GM18505 (cell line): ENCODE measurements around the gene CSF1R.
"Not testable (repeated sequence)": the region's sequence is repeated elsewhere in the genome, so short reads cannot be mapped to it uniquely, and the experiment has no call there.

ENCODE experiments used
- ATAC-seq: cut with Tn5 transposase; IDR thresholded peaks from one replicate; pipeline ENCODE4 v1.9.1; 2021; ENCODE audit not compliant: unreplicated experiment
- POLR2A ChIP-seq: IDR thresholded peaks from 4 replicates; pipeline ENCODE4 v1.6.1; 2011; ENCODE audit warnings: borderline replicate concordance; ENCODE audit not compliant: insufficient read depth, insufficient read length; ENCODE audit errors: extremely low read depth

The CSF1R gene

DNA sequence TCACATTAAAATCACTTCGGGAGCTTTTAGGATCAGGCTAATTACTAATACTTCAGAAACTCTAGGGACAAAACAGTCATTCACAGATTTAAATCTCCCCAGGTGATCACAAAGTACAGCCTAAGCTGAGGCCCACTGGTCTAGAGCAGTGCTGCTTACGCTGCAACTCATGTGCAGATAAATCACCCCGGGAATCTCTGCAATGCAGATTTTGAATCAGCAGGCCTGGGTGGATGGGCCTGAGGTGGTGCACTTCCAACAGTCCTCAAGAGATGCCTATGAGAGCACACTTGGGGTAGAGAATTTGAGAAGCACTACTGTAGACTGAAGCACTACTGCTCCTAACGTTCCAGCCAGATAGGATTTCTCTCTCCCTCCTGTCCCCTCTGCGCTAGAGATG is 28.4 kb downstream of the CSF1R start:
- no peak for ATAC-seq
- TF ChIP-seq POLR2A = no peak

DNA sequence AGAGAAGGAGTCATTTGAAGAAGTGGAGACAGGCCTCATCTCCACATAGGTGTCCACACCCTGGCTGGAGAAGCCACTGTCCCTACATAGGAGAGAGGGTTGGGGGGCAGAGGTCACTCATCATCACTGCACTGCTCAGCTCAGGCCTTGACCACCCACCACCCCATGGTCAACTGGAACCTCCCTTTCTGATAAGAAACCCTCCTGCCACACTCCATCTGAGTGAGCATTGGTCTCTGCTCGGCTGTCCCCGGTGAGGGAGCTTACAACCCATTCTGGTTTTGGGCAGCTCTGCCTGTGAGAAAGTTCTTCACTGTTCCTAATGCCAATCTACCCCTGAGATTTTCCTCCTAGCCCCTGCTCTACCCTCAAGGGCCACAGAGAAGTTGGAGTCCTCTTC is 28.8 kb downstream of the CSF1R start:
- no peak for TF ChIP-seq POLR2A
- ATAC-seq = no peak

DNA sequence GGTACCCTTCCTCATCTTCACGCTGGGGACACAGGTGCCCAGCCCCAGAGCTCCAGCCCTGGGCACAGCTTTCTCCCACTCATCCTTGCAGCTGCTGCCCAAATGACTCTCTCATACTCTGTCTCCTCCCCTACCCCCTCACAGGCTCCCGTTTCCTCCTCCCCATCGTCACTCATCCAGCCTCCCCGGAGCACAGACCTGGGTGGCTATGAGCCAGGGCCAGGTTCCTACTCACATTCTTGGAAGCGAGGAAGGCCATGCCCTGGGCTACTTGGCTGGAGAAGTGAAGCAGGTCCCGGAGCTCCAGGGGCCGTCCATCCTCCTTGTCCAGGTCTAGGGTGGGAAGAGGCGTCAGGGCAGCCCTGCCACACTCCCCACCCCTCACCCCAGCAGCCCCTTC is 29.3 kb downstream of the CSF1R start:
- no peak for TF ChIP-seq POLR2A
- no peak for ATAC-seq

DNA sequence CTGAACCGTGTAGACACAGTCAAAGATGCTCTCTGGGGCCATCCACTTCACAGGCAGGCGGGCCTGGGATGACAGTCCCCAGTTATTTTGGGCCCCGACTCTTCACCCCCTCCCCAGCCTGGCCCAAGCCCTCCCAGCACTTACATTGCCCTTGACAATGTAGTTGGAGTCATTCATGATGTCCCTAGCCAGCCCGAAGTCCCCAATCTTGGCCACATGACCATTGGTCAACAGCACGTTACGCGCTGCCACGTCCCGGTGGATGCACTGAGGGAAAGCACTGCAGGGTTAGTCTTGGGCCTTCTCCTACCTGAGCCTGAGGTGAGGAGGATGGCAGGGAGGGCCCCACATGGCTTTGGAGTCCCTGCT is 30.3 kb downstream of the CSF1R start:
- no peak for TF ChIP-seq POLR2A
- no peak for ATAC-seq

DNA sequence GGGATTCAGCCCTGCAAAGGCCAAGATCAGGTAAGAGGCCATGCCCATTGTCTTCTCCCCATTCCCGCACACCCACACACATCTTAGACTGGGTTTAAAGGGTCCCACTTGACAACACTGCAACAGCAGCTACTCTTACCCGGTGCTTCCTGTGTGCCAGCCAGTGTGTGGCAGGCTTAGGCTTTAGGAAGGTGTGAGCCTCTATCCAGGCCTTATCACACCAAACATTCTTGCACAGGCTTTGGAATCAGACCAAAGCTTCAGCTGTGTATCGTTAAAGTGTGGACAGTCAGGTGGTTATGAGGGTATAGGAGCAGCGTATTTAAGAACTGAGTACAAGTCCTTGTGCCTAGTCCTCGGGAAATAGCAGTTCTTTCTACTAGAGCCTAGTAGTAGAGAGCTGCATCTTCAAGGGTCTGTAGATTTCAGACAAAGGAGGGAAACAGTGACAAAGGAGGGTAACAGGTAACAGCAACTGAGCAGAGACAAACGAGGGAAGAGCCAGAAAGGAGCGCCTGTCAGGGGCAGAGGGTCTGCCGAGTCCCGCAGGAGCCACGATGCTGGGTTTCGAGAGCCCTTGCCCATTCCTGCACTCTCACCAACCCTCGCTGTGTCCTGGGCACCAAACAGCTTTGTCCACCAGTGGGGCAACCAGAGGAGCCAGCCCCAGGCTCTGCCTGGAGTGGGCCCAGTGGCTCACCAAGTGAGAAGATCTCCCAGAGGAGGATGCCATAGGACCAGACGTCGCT is 30.9 kb downstream of the CSF1R start:
- no peak for TF ChIP-seq POLR2A
- ATAC-seq = no peak

DNA sequence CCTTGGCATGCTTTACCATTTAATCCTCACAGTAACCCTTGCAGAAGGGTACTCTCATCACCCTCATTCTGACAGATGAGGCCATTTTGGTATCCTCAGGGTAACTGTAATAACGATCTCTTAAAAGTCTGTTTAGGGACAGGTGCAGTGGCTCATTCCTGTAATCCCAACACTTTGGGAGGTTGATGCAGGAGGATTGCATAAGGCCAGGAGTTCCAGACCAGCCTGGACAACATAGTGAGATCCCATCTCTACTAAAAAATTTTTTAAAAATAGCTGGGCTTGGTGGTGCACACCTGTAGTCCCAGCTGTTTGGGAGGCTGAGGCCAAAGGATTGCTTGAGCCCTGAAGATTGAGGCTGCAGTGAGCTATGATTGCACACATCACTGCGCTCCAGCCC is 31.8 kb downstream of the CSF1R start:
- no peak for TF ChIP-seq POLR2A
- no peak for ATAC-seq

DNA sequence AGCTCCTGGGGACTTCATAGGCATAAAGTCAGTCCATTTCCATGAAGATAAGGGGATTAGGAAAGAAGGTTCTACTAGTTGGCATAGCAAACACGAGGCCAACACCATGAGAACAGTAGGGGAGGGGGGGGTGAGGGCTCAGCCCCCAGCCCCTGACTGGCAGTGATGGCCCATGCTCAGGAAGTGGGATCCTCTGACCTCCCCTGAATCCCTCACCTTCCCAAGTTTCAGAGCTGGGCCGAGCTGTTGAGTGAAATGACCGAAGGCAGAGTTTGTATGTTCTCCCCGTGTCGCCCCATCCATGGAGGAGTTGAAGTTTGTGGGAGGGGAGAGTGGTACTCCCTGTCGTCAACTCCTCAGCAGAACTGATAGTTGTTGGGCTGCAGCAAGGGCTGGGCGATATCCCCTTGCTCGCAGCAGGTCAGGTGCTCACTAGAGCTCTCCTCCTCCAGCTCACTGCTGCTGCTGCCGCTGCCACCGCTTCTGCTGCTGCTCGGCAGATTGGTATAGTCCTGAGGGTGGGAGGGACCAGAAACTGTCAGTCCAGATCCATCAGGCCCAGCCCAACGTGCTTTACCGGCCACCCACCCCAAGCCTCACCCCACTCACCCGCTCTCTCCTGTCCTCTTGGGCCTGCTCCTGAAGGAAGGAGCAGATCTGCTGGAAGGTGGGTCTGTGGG is 32.5 kb downstream of the CSF1R start:
- no peak for TF ChIP-seq POLR2A
- ATAC-seq = no peak

DNA sequence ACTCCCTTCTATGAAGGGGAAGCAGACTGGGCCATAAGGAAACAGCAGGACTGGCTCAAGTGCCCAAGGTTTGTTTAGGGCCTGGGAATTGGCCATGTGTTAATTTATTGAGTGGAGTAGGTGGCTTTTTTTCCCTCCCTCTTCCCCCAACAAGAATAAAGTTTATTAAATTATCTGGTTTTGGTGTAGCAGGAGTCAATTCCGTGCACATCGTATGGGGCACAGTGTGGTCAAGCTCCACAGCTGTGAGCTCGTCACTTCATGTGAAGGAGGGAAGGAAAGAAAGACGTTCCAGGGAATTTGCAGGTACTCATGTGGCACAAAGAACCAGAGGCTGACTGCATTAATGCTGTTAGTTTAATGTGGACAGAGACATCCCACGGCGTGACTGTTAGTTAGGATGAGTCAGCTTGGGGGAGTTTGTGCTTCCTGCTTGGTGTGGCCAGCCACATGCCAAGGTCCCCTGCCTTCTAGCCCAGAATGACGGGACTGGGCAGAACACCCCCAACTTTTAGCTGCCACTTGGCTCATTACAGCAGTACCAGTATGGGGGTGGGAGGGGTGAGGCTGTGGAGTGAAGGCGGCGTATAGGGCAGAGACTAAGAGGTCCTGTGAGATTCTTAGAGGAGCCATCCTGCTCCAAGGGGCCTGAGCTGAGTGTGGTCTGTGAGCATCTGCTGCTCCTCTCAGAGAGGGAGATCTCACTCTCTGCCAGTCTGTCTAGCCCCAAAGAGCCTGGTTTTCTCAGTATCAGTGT is 33.2 kb downstream of the CSF1R start:
- no peak for TF ChIP-seq POLR2A
- ATAC-seq = no peak

DNA sequence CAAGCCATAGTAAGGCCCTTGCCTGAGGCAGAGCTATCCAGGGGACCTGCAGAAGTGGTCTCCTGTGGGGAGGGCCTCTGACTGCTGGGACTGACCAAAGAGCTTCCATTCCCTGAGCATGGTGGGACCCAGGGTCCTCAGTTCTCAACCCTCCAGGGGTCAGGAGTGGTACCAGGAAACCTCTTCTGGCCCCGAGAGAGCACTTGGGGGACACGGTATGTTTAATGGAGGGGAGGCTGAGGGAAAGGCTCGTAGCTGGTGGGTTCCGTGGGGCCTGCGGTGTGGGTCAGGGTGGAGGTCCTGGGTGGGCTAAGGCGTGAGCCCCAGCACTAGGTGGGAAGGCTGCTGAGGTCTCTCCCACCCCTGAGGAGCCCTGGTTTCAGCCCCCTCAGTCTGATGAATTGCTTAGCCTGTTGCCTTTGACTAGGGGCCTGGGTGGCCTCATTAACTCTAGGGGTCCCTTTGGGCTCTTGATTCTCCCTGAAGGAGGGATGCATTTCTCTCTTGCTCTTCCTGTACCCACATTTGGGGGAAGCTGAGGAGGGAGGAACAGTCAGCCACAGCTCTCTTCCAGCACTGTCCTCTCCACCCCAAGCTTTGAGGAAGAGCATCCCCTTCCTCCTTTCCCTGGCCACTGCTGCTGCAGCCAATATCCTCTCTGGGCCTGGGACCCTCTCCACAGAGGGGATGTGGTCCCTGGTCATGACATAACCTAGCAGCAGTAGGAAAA is 34.0 kb downstream of the CSF1R start:
- ATAC-seq = no peak
- TF ChIP-seq POLR2A = no peak

DNA sequence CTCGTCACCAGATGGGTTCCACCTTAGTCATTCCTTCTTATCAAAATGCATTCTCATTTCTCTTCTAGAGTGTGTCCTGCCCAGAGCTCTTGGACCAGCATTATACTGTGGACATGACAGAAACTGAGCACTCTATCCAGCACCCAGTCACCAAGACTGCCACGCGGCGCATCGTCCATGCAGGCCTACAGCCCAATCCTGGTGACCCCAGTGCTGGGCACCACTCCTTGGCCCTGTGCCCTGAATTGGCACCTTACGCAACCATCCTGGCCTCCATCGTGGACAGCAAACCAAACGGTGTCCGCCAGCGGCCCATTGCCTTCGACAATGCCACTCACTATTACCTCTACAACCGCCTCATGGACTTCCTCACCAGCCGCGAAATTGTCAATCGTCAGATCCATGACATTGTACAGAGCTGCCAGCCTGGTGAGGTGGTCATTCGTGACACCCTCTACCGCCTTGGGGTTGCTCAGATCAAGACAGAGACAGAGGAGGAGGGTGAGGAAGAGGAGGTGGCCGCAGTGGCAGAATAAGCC is 34.6 kb downstream of the CSF1R start:
- no peak for ATAC-seq
- TF ChIP-seq POLR2A = no peak

DNA sequence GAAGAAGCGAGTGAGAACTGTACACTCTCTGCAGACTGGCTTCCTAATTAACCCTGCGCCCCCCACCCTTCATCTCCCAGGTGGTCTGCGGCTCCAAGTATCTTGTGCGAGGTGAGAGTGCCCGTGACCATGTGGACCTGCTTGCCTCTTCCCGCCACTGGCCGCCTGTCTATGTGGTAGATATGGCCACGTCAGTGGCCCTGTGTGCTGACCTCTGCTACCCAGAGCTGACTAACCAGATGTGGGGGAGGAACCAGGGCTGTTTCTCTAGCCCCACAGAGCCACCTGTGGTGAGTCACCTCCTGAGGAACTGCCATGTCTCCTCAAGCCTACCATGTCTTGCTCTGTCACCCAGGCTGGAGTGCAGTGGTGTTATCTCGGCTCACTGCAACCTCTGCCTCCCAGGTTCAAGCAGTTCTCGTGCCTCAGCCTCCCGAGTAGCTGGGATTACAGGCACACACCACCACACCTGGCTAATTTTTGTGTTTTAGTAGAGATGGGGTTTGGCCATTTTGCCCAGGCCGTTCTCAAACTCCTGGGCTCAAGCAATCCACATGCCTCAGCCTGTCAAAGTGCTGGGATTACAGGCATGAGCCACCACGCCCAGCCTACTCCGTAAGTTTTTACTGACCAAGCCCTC is 36.1 kb downstream of the CSF1R start:
- ATAC-seq = not testable (repeated sequence)

DNA sequence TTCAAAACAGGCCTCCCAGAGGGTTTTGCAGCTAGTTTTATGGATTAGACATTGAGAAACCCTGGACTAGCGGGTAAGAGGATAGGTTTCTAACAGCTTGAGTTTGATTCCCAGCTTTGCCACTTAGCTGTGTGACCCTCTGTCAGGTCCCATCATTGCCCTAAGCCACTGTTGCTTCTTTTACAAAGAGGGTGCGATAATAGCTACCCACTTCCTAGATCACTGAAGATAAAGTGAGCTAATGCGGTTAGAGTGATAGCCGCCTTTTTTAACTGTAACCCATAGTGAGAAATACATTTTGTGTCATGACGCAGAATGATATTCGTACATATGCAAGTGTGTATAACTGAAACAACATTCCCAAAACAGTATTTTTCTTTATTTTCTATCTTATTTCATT is 40.3 kb downstream of the CSF1R start:
- TF ChIP-seq POLR2A = no peak
- ATAC-seq = no peak

DNA sequence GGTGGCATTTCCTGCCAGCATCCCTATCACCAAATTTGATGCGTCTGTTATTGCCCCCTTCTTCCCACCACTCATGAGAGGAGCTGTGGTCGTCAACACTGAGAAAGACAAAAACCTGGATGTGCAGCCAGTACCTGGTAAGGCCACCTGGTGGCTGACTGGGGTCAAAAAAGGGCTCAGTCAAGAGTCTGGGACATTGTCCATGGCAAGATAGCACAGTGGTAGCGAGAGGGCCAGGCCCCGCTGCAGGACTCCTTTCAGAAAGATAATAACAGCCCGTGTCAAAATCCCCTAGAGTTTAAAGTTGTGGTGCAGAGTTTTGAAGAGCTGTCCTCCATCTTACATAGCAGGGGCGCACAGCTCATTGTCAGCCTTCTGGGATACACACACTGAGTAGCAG is 40.8 kb downstream of the CSF1R start:
- no peak for TF ChIP-seq POLR2A
- ATAC-seq = no peak
